Fibroblast of lung (primary cell): ENCODE data around the gene OXA1L.

Source experiments
- CTCF ChIP-seq, 2 donors: IDR thresholded peaks in 1 of 2; conservative IDR thresholded peaks in 1 of 2; 1 replicate in 1 of 2; 2 replicates in 1 of 2; pipeline ENCODE4 v1.5.1; 2011 to 2012; ENCODE audit warnings: low read length in 2 of 2, control low read depth in 1 of 2, inconsistent platforms in 1 of 2, low read depth in 1 of 2, mild to moderate bottlenecking in 1 of 2
- EZH2 ChIP-seq: IDR thresholded peaks from 2 replicates; pipeline ENCODE4 v1.5.1; 2012; ENCODE audit warnings: low read length, control low read depth, mild to moderate bottlenecking; ENCODE audit errors: missing control alignments

GRCh38 chr14:22753586-22753985 is 12.9 kb upstream of the OXA1L start:
- no peak for TF ChIP-seq CTCF (conservative IDR thresholded peaks at IDR 0.05 in 1 of 2, IDR thresholded peaks at IDR 0.05 in 1 of 2; ENCODE audit: low read depth in 1 of 2, low read length in 2 of 2)
- TF ChIP-seq EZH2 = no peak
